Ishikawa (cell line): ENCODE measurements around the gene ACSL4.

Experiments used
- EGR1 ChIP-seq: IDR thresholded peaks from 2 replicates; pipeline ENCODE4 v1.6.1; 2012
- EP300 ChIP-seq: IDR thresholded peaks from 2 replicates; pipeline ENCODE4 v1.6.1; 2012; ENCODE audit warnings: borderline replicate concordance
- FOXM1 ChIP-seq: IDR thresholded peaks from 2 replicates; pipeline ENCODE4 v1.6.1; 2012; ENCODE audit warnings: low read depth, borderline replicate concordance
- TF ChIP-seq, protein P1 (sequence below): IDR thresholded peaks from 2 replicates; pipeline ENCODE4 v1.6.1; 2012; ENCODE audit warnings: low read depth, mild to moderate bottlenecking

DNA sequence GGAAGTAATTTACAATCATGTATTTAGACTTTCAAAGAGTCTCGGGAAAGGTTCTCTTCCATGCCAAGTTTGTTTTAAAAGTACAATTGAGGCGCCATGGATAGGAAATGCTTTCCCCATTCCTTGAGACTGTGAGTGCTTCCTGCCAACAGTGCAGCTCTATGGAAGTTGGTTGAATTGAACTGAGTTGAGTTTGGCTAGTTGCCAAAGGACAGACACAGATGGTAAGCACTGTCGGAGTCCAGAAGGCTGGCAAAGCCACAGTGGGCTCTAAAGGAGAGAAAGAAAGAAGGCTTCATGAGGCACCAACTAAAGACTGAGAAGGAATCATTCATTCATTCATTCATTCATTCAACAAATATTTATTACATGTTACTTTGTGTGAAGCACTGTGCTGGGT lies 103.7 kb downstream of the ACSL4 start:
- TF ChIP-seq EGR1 (no peak), FOXM1 (no peak), EP300 (no peak)
- TF ChIP-seq, protein P1, sequence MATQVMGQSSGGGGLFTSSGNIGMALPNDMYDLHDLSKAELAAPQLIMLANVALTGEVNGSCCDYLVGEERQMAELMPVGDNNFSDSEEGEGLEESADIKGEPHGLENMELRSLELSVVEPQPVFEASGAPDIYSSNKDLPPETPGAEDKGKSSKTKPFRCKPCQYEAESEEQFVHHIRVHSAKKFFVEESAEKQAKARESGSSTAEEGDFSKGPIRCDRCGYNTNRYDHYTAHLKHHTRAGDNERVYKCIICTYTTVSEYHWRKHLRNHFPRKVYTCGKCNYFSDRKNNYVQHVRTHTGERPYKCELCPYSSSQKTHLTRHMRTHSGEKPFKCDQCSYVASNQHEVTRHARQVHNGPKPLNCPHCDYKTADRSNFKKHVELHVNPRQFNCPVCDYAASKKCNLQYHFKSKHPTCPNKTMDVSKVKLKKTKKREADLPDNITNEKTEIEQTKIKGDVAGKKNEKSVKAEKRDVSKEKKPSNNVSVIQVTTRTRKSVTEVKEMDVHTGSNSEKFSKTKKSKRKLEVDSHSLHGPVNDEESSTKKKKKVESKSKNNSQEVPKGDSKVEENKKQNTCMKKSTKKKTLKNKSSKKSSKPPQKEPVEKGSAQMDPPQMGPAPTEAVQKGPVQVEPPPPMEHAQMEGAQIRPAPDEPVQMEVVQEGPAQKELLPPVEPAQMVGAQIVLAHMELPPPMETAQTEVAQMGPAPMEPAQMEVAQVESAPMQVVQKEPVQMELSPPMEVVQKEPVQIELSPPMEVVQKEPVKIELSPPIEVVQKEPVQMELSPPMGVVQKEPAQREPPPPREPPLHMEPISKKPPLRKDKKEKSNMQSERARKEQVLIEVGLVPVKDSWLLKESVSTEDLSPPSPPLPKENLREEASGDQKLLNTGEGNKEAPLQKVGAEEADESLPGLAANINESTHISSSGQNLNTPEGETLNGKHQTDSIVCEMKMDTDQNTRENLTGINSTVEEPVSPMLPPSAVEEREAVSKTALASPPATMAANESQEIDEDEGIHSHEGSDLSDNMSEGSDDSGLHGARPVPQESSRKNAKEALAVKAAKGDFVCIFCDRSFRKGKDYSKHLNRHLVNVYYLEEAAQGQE = no peak
